Uterus (tissue), 4 donors: ENCODE results near the gene TJP3. TPM values are rescaled to one million over a fixed set of nuclear protein-coding genes. Genes with fewer than 3 reads are reported as not detected.

Experiments used
- DNase-seq, 2 donors: peaks; one replicate each; pipeline ENCODE4 v3.0.0-alpha.2; 2019 to 2020
- H3K27ac ChIP-seq, 2 donors: fragments of 200-600 bp; sonication (generic); 1 replicate in 1 of 2; 2 replicates in 1 of 2; pipeline ENCODE4 v1.5.1; 2016 to 2018
- H3K27me3 ChIP-seq, 2 donors: fragments of 200-600 bp; sonication (generic); one replicate each; pipeline ENCODE4 v1.5.1; 2018 to 2019; ENCODE audit warnings: control low read depth in 1 of 2
- H3K36me3 ChIP-seq, 2 donors: fragments of 200-600 bp; sonication (generic); one replicate each; pipeline ENCODE4 v1.5.1; 2019; ENCODE audit warnings: control low read depth in 1 of 2
- H3K4me1 ChIP-seq, 2 donors: fragments of 200-600 bp; sonication (generic); one replicate each; pipeline ENCODE4 v1.5.1; 2018 to 2019; ENCODE audit warnings: control low read depth in 1 of 2
- H3K4me3 ChIP-seq, 2 donors: fragments of 200-600 bp; sonication (generic); 1 replicate in 1 of 2; 2 replicates in 1 of 2; pipeline ENCODE4 v1.5.1; 2018 to 2019; ENCODE audit warnings: mild to moderate bottlenecking in 1 of 2
- H3K9me3 ChIP-seq, 2 donors: fragments of 200-600 bp; sonication (generic); one replicate each; pipeline ENCODE4 v1.5.1; 2019; ENCODE audit warnings: control low read depth in 1 of 2
- POLR2A ChIP-seq, 2 donors: fragments of 450-650 bp; IDR thresholded peaks; one replicate each; pipeline ENCODE4 v1.6.1; 2016; ENCODE audit warnings: antibody characterized with exemption in 2 of 2, mild to moderate bottlenecking in 1 of 2, moderate library complexity in 1 of 2
- intact Hi-C: fragments of 100-400 bp; cut with DNase I; formaldehyde crosslinking; loops from one replicate; pipeline ENCODE4 v1.15.1; 2023; ENCODE audit warnings: low total_unique reads
- total RNA-seq, 4 donors: library from RNA; depleted of rRNA in 3 of 4; stranded (reverse); fragments of >200 nt in 3 of 4; gene quantifications; one replicate each; pipeline versions ENCODE4 v1.1.0 to v1.2.4, GENCODE V29; 2014 to 2023
- TF ChIP-seq, protein P1 (sequence below), 4 experiments: fragments of 200-600 bp in 2 of 4; fragments of 450-650 bp in 2 of 4; sonication (generic) in 2 of 4; IDR thresholded peaks; one replicate each; pipeline ENCODE4 v1.5.1; 2016 to 2019; ENCODE audit warnings: antibody characterized with exemption in 4 of 4, mild to moderate bottlenecking in 2 of 4, moderate library complexity in 1 of 4
- donor health status: DM: yes; HTN: yes; CAD: no.

The TJP3 gene
- total RNA-seq, 4 donors from 2014 or later: 0.37 to 7.4 (median 3.9) TPM

DNA sequence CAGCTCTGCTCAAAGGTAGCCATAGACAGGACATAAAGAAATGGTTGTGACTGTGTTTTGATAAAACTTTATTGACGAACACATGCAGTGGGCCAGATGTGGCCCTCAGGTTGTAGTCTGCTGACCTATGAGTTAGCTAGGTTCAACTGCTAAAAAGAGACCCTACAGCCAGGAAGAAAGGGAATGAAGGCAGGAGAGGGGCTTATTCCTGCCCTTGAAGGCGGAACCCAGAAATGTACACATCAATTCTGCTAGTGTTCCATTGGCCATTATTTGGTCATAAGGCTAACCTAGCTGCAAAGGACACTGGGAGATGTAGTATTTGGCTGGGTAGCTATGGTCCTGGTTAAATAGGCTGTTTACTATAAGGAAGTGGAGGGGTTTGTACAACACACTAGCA lies 35.3 kb downstream of the TJP3 start:
- TF ChIP-seq, protein P1, sequence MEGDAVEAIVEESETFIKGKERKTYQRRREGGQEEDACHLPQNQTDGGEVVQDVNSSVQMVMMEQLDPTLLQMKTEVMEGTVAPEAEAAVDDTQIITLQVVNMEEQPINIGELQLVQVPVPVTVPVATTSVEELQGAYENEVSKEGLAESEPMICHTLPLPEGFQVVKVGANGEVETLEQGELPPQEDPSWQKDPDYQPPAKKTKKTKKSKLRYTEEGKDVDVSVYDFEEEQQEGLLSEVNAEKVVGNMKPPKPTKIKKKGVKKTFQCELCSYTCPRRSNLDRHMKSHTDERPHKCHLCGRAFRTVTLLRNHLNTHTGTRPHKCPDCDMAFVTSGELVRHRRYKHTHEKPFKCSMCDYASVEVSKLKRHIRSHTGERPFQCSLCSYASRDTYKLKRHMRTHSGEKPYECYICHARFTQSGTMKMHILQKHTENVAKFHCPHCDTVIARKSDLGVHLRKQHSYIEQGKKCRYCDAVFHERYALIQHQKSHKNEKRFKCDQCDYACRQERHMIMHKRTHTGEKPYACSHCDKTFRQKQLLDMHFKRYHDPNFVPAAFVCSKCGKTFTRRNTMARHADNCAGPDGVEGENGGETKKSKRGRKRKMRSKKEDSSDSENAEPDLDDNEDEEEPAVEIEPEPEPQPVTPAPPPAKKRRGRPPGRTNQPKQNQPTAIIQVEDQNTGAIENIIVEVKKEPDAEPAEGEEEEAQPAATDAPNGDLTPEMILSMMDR (IDR thresholded peaks at IDR 0.05): no peak
- no peak for TF ChIP-seq POLR2A (IDR thresholded peaks at IDR 0.05)
- H3K9me3 ChIP-seq: no peaks in the 10 kb centered on the region
- intact Hi-C loops: no loop called here
- no peak for DNase-seq
- H3K27me3 ChIP-seq: no peaks in the 10 kb centered on the region
- H3K4me1 ChIP-seq: no peaks in the 10 kb centered on the region
- no peak overlapping the region for H3K27ac ChIP-seq
- H3K36me3 ChIP-seq: no peaks in the 10 kb centered on the region
- H3K4me3 ChIP-seq: no peak overlapping the region

DNA sequence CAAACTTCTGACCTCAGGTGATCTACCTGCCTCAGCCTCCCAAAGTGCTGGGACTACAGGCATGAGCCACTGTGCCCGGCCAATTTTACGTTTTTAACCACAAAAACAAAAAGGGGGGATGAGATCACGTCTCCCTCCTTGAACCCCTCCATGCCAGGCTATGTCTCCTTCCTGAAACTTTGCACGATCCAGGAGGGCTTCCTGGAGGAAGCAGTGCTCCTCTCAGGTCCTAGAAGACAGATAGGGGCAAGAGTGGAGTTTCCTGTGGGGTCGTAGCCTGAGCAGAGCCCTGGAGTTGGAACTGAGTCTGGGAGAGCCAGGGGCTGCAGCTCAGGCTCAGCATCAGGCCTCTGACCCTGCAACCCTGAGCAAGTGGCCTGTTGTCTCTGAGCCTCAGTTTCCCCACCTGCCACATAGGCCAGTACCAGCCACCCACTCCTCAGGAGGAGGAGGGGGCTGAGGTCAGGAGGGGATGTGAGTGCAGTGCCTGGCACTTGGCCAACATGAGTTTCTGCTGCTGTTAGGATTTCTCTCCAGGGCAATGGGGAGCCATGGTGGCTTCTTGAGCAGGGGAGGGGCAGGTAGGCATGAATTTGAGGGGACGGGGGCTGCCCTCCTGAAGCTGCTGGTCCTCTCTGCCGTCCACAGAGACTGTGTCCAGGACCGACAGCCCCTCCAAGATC lies 37.3 kb downstream of the TJP3 start:
- no peak for DNase-seq
- H3K36me3 ChIP-seq: no peaks in the 10 kb centered on the region
- intact Hi-C loops: no loop called here
- H3K27me3 ChIP-seq: no peaks in the 10 kb centered on the region
- no peak overlapping the region for H3K4me3 ChIP-seq
- no peaks in the 10 kb centered on the region for H3K9me3 ChIP-seq
- TF ChIP-seq, protein P1 (IDR thresholded peaks at IDR 0.05): no peak
- TF ChIP-seq POLR2A (IDR thresholded peaks at IDR 0.05): no peak
- no peak overlapping the region for H3K27ac ChIP-seq
- no peaks in the 10 kb centered on the region for H3K4me1 ChIP-seq

DNA sequence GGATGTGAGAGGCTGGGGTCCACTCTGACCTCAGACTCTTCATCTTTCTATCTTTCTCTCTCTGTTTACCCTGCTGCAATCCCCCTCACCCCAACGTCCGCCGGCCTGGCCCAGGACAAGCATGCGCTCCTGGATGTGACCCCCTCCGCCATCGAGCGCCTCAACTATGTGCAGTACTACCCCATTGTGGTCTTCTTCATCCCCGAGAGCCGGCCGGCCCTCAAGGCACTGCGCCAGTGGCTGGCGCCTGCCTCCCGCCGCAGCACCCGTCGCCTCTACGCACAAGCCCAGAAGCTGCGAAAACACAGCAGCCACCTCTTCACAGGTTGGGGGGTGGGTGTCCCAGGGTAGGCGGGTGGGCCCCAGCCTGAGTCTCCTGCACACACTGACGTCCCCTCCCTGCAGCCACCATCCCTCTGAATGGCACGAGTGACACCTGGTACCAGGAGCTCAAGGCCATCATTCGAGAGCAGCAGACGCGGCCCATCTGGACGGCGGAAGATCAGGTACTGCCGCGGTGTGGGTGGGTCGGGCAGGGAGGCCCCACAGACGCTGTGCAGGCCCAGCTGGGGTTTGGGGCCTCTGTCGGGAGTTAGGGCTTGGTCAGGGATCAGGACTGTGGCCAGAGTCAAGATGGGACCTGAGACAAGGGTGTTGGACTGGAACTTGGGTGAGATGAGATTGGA lies 38.3 kb downstream of the TJP3 start:
- H3K36me3 ChIP-seq: no peaks in the 10 kb centered on the region
- no peak overlapping the region for H3K4me3 ChIP-seq
- no peaks in the 10 kb centered on the region for H3K9me3 ChIP-seq
- TF ChIP-seq, protein P1 (IDR thresholded peaks at IDR 0.05): no peak
- no peak for TF ChIP-seq POLR2A (IDR thresholded peaks at IDR 0.05)
- no peaks in the 10 kb centered on the region for H3K4me1 ChIP-seq
- H3K27me3 ChIP-seq: no peaks in the 10 kb centered on the region
- DNase-seq: no peak
- H3K27ac ChIP-seq: no peak overlapping the region
- intact Hi-C loops: no loop called here

DNA sequence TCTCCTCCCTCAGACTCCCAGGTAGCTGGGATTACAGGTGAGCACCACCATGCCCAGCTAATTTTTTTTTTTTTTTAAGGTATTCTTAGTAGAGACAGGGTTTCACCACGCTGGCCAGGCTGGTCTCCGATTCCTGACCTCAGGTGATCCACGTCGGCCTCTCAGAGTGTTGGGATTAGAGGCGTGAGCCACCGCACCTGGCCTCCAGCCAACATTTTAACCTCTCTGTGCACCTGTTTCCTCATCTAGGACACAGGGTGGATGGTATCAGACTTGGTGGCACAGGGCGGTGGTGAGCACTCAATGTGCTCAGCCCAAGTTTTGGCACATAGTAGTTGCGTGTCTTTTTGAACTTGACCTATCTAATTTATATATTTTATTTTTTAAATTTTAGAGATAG lies 40.8 kb downstream of the TJP3 start:
- intact Hi-C loops: no loop called here
- Histone ChIP-seq H3K4me3 (no peak overlapping the region), H3K36me3 (no peaks in the 10 kb centered on the region), H3K27me3 (no peaks in the 10 kb centered on the region), H3K27ac (no peak overlapping the region), H3K9me3 (no peaks in the 10 kb centered on the region), H3K4me1 (no peaks in the 10 kb centered on the region)
- DNase-seq: no peak
- TF ChIP-seq, protein P1 (IDR thresholded peaks at IDR 0.05): no peak
- no peak for TF ChIP-seq POLR2A (IDR thresholded peaks at IDR 0.05)

DNA sequence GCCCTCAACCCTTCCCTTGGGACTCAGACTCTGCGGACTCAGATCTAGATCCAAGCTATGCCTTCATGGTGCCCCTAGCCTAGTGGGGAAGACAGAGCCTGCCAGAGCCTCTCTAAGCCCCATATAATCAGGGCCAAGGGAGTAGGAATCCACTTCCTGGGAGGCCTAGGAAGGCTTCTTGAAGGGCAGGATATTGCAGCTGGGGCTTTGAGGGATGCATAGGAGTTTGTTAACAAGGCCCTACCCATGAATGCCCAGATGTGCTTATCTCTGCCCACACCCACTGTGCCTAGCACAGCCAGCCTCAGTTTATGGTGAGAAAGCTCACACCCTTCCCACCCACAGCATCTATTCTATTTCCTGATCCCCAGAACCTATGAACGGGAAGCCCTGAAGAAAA lies 42.0 kb downstream of the TJP3 start:
- TF ChIP-seq, protein P1 (IDR thresholded peaks at IDR 0.05): no peak
- TF ChIP-seq POLR2A (IDR thresholded peaks at IDR 0.05): no peak
- Histone ChIP-seq H3K36me3 (no peaks in the 10 kb centered on the region), H3K27me3 (no peaks in the 10 kb centered on the region), H3K4me3 (no peak overlapping the region), H3K27ac (no peak overlapping the region), H3K4me1 (no peaks in the 10 kb centered on the region), H3K9me3 (no peaks in the 10 kb centered on the region)
- no peak for DNase-seq
- intact Hi-C loops: no loop called here
